Thoracic aorta (tissue), 2 donors: ENCODE results near the gene ALOX5. TPM values are rescaled to one million over a fixed set of nuclear protein-coding genes. Genes with fewer than 3 reads are reported as not detected.

ENCODE experiments used
- ATAC-seq: fragments of 150-250 bp; one replicate; pipeline ENCODE4 v1.8.0; 2017; ENCODE audit warnings: low read depth; ENCODE audit not compliant: insufficient number of reproducible peaks, low FRiP score
- DNase-seq: peaks from one replicate; pipeline ENCODE4 v3.0.0-alpha.2; 2020; ENCODE audit warnings: low spot score
- H3K27ac ChIP-seq, 2 donors: fragments of 200-600 bp; sonication (generic); 1 replicate in 1 of 2; 2 replicates in 1 of 2; pipeline ENCODE4 v1.5.1; 2016; ENCODE audit warnings: mild to moderate bottlenecking in 2 of 2, moderate library complexity in 2 of 2
- H3K27me3 ChIP-seq: fragments of 200-600 bp; sonication (generic); replicated peaks from 2 replicates; pipeline ENCODE4 v1.6.0; 2016; ENCODE audit warnings: mild to moderate bottlenecking; ENCODE audit not compliant: insufficient read depth
- H3K36me3 ChIP-seq: fragments of 200-600 bp; sonication (generic); one replicate; pipeline ENCODE4 v1.5.1; 2016
- H3K4me1 ChIP-seq, 2 donors: fragments of 200-600 bp; sonication (generic); 1 replicate in 1 of 2; 2 replicates in 1 of 2; pipeline versions ENCODE4 v1.5.1 to v1.6.0; 2016; ENCODE audit warnings: low read depth in 2 of 2, mild to moderate bottlenecking in 1 of 2; ENCODE audit not compliant: control insufficient read depth in 1 of 2
- H3K4me3 ChIP-seq: fragments of 200-600 bp; sonication (generic); 2 replicates; pipeline ENCODE4 v1.5.1; 2016; ENCODE audit warnings: mild to moderate bottlenecking
- H3K9me3 ChIP-seq: fragments of 200-600 bp; sonication (generic); 2 replicates; pipeline ENCODE4 v1.5.1; 2016
- CTCF ChIP-seq: fragments of 200-600 bp; sonication (generic); IDR thresholded peaks from one replicate; pipeline ENCODE4 v1.5.1; 2019; ENCODE audit warnings: antibody characterized with exemption
- total RNA-seq, 2 donors: library from RNA; depleted of rRNA; stranded (reverse); fragments of >200 nt; gene quantifications; one replicate each; pipeline versions ENCODE4 v1.1.0 to v1.2.3, GENCODE V29; 2016

The ALOX5 gene
- total RNA-seq, 2 donors from 2014 or later = 64.1 to 69.7 TPM

GRCh38 chr10:45418849-45419675 lies 45.0 kb downstream of the ALOX5 start:
- Histone ChIP-seq H3K27me3 (no peaks in the 10 kb centered on the region), H3K9me3 (no peaks in the 10 kb centered on the region), H3K4me3 (peak overlapping the region; percentile 75), H3K36me3 (no peaks in the 10 kb centered on the region), H3K4me1 (peaks cover 10 to 23% of the 10 kb centered on the region in 2 donors), H3K27ac (peak overlapping the region; percentile 59 to 63)
- ATAC-seq (peak; percentile 38), DNase-seq (no peak)
- TF ChIP-seq CTCF = no peak

- no peaks in the 10 kb centered on the region for H3K9me3 ChIP-seq
- DNase-seq (no peak), ATAC-seq (no peak)
- no peaks in the 10 kb centered on the region for H3K27me3 ChIP-seq
- no peak for TF ChIP-seq CTCF
- peak overlapping the region; percentile 59 to 63 for H3K27ac ChIP-seq
- H3K4me3 ChIP-seq = peak overlapping the region; percentile 75
- H3K4me1 ChIP-seq = peaks cover 10 to 23% of the 10 kb centered on the region in 2 donors
- no peaks in the 10 kb centered on the region for H3K36me3 ChIP-seq
Measured at GRCh38 chr10:45419676-45420025, 45.6 kb downstream of the ALOX5 start.

GRCh38 chr10:45420453-45421192 lies 46.6 kb downstream of the ALOX5 start:
- Histone ChIP-seq H3K4me1 (peaks cover 10 to 23% of the 10 kb centered on the region in 2 donors), H3K36me3 (no peaks in the 10 kb centered on the region), H3K27ac (peak overlapping the region; percentile 19 to 59), H3K27me3 (no peaks in the 10 kb centered on the region), H3K9me3 (no peaks in the 10 kb centered on the region), H3K4me3 (peak overlapping the region; percentile 75)
- no peak for TF ChIP-seq CTCF
- ATAC-seq (no peak), DNase-seq (no peak)

GRCh38 chr10:45421221-45422097 lies 47.4 kb downstream of the ALOX5 start:
- H3K36me3 ChIP-seq = no peaks in the 10 kb centered on the region
- no peaks in the 10 kb centered on the region for H3K27me3 ChIP-seq
- H3K4me1 ChIP-seq = peaks cover 10 to 23% of the 10 kb centered on the region in 2 donors
- no peaks in the 10 kb centered on the region for H3K9me3 ChIP-seq
- DNase-seq (no peak), ATAC-seq (no peak)
- H3K27ac ChIP-seq = no peak overlapping the region
- TF ChIP-seq CTCF = no peak
- H3K4me3 ChIP-seq = no peak overlapping the region
